GM19023 (cell line): ENCODE results near the gene RHOG.
"Not testable (repeated sequence)": the region's sequence is repeated elsewhere in the genome, so short reads cannot be mapped to it uniquely, and the experiment has no call there.

Experiments
- ATAC-seq: cut with Tn5 transposase; IDR thresholded peaks from one replicate; pipeline ENCODE4 v1.9.1; 2021; ENCODE audit warnings: mild to moderate bottlenecking, moderate library complexity; ENCODE audit not compliant: unreplicated experiment

RHOG gene

DNA sequence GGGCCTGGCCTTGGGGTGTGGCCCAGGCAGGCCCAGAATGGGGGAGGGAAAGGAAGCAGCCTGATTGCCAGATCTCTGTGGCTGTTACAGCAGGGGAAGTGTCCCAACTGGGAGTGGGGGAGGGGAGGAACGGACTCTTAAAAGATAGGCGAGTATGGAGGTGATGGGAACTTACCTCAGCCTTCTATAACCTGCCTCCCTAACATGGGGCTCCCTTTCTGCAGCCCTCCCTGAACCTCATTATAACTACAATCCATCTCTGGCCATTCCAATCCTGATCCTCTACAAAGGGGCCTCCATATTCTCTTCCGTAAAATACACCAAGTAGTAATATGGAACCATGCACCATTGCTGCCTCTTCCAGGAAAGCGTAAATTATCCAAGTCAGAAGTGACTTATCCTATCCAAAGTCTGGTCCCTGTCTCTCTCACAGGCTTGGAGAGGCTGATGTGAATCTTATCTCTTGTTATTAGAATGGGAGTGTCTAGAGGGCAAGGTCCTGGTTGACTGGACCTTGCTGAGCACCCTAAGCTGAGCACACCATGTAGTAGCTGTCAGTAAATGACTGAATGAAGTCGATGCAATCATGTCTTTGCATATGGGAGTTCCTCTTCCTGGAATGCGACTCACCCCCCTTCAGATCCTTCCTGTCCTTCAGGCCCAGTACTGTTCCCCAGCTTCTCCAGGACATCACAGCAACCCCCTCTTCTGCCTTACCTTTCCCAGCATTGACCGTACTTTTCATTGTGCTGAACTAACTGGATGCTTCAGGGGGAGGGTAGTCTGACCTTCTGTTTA, 5.9 kb downstream of the RHOG start:
- ATAC-seq: no peak

- ATAC-seq: no peak
Observed at GRCh38 chr11:3834349-3834663, 6.5 kb downstream of the RHOG start.

DNA sequence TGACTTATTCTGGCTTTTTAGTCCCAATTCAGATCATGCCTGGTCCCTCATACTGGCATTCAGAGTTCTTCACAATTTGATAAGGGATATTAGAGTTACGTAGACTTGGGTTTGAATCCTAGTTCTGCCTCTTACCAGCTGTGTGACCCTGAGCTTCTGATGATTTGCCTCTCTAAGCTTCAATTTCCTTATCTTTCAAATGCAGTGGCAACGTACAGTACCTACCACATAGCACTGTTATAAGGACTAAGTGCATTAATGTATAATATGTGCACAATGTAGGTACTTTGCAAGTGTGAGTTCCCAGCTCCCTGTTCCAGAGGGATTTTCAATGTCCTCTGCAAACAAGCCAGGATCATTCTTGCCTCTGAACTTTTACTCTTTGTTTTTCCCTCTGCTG, 7.3 kb downstream of the RHOG start:
- no peak for ATAC-seq

DNA sequence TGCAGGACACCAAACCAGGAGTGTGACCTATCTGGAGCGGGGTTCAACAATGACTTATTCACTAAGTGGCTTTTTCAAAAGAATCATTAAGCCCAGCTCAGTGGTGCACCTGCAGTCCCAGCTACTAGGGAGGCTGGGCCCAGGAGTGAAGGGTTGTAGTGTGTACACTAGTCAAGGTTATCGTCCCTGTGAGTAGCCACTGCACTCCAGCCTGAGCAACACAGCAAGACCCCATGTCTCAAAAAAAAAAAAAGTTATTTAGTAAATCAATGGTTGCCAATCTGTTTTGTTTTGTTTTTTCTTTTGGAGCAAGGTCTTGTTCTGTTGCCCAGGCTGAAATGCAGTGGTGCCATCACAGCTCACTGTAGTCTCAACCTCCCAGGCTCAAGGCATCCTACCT, 7.9 kb downstream of the RHOG start:
- no peak for ATAC-seq

- no peak for ATAC-seq
Observed at GRCh38 chr11:3831378-3832239, 9.2 kb downstream of the RHOG start.

DNA sequence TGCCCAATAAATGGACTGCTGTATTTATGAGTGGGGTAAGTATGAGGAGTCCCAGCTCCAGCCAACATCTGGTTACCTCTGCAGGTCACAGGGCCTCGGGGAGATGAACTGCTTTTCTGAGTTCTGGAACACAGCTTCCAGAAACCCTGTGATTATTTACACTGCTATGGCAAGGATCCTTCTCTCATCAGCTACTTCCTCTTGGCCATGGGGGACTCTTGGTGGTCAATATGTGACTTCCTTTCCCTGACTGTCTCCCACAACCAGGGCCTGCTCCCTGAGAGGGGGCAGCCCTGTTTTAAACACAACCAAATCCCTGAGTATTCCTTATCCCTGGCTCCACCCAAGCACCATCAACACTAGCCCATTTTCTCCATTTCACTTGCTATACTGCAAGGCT, 10.0 kb downstream of the RHOG start:
- ATAC-seq: no peak

DNA sequence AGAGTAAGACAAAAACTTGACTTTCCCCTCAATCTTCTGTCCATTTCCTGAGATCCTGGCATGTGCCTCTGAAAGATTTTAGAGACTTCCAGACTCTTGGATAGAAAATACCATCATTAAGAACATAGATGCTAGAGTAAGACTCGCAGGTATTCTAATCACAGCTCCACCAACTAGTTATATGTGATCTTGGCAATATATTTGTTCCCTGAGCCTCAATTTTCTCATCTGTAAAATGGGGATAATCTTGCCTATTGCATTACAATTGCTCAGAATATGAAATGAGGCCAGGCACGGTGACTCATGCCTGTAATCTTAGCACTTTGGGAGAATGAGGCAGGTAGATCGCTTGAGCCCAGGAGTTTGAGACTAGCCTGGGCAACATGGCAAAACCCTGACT, 10.7 kb downstream of the RHOG start:
- no peak for ATAC-seq

GRCh38 chr11:3827434-3828186, 13.1 kb downstream of the RHOG start:
- no peak for ATAC-seq

- no peak for ATAC-seq
Observed at GRCh38 chr11:3826721-3827120, 14.0 kb downstream of the RHOG start.

- no peak for ATAC-seq
Observed at GRCh38 chr11:3825473-3826154, 15.1 kb downstream of the RHOG start.

DNA sequence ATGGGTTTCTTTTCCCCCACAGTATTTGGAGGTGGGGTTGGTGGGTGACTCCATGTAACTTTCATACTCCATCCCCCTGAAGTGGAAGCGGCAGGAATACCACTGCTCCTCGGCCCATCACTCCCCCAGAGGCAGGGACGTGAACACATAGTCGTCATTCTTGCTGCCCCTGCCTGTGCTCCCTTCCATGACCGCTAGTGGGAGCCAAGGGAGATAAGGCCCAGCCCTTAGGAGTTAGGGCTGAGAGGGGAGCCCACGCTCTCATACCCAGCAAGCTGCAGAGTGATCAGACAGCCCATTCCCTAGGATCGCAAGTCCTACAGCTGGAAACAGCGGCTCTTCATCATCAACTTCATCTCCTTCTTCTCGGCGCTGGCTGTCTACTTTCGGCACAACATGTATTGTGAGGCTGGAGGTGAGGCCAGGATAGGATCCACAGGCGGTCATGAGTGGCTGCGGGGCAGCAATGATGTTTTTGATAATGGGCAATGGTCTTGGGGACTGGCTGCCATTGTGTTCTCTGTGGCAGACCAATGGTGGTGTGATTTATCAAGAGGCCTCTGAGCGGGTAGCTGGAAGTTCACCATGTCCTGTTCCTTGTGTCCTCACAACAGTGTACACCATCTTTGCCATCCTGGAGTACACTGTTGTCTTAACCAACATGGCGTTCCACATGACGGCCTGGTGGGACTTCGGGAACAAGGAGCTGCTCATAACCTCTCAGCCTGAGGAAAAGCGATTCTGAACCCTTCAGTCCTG, 15.9 kb downstream of the RHOG start:
- ATAC-seq: peak; percentile 69

- no peak for ATAC-seq
Observed at GRCh38 chr11:3823762-3824506, 16.8 kb downstream of the RHOG start.

GRCh38 chr11:3823303-3823702, 17.5 kb downstream of the RHOG start:
- ATAC-seq: no peak

DNA sequence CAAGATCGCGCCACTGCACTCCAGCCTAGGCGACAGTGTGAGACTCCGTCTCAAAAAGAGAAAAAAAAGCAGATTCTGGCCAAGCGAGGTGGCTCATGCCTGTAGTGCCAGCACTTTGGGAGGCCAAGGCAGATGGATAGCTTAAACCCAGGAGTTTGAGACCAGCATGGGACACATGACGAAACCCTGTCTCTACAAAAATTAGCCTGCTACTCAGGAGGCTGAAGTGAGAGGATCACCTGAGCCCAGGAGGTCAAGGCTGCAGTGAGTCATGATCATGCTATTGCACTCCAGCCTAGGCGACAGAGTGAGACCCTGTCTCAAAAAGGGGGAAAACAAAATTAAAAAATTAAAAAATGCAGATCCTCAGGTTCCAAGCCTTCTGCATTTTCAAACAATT, 18.4 kb downstream of the RHOG start:
- ATAC-seq: no peak

GRCh38 chr11:3820971-3821370, 19.8 kb downstream of the RHOG start:
- no peak for ATAC-seq

DNA sequence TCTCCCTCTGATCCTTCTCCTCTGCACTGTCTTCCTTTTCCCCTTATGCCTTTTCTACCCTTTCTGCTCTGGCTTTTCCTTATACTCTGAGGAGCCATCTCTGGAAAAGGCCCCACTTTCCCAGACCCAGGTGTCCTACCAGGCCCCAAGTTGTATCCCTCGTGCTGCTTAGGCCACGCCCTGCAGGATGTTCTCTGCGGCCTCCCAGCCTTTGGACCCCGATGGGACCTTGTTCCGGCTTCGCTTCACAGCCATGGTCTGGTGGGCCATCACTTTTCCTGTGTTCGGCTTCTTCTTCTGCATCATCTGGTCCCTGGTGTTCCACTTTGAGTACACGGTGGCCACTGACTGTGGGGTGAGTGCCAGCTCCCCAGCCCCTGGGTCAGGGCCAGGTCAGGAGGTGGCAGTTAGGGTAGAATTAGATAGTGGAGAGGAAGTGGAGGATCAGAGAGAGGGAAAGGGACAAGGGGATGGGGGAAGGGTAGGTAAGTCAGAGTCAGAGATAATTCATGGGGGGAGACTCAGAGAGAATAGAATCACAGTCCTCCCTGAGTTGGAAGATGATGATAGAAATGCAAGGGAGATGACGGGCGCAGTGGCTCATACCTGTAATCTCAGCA, 23.5 kb downstream of the RHOG start:
- no peak for ATAC-seq

GRCh38 chr11:3816673-3817072, 24.1 kb downstream of the RHOG start:
- no peak for ATAC-seq

GRCh38 chr11:3815845-3816244, 24.9 kb downstream of the RHOG start:
- ATAC-seq: no peak

DNA sequence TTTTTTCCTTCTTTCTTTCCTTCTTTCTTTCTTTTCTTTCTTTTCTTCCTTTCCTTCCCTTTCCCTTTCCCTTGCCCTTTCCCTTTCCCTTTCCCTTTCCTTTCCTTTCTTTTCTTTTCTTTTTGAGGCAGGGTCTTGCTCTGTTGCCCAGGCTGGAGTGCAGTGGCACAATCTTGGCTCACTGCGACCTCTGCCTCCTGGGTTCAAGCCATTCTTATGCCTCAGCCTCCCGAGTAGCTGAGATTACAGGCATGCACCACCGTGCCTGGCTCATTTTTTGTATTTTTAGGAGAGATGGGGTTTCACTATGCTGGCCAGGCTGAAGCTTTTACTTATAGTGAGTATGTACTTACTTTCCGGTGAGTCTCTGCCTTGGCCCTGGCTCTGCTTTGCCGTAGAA, 25.9 kb downstream of the RHOG start:
- not testable (repeated sequence) for ATAC-seq
